GM12865 (cell line): ENCODE data around the gene ZBTB21.
A peak's percentile ranks its signal among the peaks of the same experiment; 100 is the strongest.

Source experiments
- DNase-seq: peaks from one replicate; pipeline ENCODE4 v3.0.0; 2010; ENCODE audit warnings: low read depth
- H3K4me3 ChIP-seq: 2 replicates; pipeline ENCODE4 v1.5.1; 2011; ENCODE audit warnings: mild to moderate bottlenecking, low read depth, low read length, control low read depth
- TF ChIP-seq, protein P1 (sequence below): IDR thresholded peaks from 2 replicates; pipeline ENCODE4 v1.5.1; 2011; ENCODE audit warnings: low read length, control low read depth, low read depth, inconsistent platforms; ENCODE audit not compliant: insufficient read depth; ENCODE audit errors: missing control alignments

Gene ZBTB21

DNA sequence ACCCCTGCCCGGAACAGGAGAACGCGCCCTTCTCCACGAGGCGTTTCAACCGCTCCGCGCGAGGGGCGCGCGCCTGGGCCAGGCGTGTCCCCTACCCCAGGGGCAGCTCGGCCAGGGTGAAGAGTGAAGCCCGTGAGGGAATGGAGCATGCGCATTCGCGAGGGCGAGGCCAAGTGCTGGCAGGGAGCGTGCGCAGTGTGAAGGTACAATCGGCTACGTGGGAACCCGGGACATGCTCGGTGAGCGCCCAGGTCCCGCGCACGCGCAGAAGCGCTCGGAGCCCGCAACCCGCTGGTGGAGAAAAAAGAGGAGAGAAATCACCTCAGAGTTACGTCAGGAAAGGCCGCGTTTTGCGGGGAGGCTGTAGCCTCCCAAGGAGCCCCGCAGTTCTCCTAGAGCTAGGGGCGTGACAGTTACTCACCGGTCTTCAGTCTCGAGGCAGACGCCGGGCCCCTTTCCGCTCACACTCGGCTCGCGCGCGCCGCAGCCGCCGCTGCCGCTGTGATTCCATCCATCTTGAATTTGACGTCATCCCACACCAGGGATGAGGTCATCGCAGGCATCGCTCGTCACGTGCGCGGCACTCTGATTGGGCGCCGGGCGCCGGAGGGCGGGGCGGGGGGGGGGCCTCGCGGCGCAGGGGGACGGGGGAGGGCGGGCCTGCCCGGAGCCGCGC lies at the start of gene ZBTB21:
TSS of gene ZBTB21 (minus strand) at position 530 of the 676 bp plus-strand sequence. CDS start 16,265 bp downstream, outside the sequence.
- H3K4me3 ChIP-seq, result peak within 1 kb of the TSS; percentile 86
- DNase-seq, result peak; percentile 98
- TF ChIP-seq, protein P1, sequence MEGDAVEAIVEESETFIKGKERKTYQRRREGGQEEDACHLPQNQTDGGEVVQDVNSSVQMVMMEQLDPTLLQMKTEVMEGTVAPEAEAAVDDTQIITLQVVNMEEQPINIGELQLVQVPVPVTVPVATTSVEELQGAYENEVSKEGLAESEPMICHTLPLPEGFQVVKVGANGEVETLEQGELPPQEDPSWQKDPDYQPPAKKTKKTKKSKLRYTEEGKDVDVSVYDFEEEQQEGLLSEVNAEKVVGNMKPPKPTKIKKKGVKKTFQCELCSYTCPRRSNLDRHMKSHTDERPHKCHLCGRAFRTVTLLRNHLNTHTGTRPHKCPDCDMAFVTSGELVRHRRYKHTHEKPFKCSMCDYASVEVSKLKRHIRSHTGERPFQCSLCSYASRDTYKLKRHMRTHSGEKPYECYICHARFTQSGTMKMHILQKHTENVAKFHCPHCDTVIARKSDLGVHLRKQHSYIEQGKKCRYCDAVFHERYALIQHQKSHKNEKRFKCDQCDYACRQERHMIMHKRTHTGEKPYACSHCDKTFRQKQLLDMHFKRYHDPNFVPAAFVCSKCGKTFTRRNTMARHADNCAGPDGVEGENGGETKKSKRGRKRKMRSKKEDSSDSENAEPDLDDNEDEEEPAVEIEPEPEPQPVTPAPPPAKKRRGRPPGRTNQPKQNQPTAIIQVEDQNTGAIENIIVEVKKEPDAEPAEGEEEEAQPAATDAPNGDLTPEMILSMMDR, result no peak

- no peak for DNase-seq
- H3K4me3 ChIP-seq, result no peak overlapping the region
These were observed 49.6 kb upstream of the ZBTB21 start for GRCh38 chr21:42059721-42060120.

DNA sequence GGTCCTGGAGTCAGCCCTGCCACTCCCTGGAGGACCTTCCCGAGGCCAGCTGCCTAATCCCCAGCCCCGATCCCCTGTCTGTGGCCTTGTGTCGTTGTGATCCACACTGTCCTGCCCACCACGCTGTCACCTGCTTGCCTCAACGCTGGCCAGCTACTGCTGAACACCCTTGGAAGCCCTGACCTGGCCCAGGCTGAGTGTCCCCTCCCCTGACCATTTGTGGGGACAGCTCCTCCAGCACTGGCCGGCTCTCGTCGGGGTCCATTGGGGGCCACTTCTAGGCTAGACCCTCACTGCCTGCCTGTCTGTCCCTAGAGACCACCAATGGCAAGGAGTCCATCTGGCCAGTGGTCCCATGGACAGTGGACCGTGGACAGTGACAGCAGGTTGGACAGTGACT lies 49.0 kb upstream of the ZBTB21 start:
- no peak for DNase-seq
- H3K4me3 ChIP-seq, result no peak overlapping the region
- TF ChIP-seq, protein P1, result no peak

More at GRCh38 chr21:42059721-42060120, 49.6 kb upstream of the ZBTB21 start:
- TF ChIP-seq, protein P1, result no peak

DNA sequence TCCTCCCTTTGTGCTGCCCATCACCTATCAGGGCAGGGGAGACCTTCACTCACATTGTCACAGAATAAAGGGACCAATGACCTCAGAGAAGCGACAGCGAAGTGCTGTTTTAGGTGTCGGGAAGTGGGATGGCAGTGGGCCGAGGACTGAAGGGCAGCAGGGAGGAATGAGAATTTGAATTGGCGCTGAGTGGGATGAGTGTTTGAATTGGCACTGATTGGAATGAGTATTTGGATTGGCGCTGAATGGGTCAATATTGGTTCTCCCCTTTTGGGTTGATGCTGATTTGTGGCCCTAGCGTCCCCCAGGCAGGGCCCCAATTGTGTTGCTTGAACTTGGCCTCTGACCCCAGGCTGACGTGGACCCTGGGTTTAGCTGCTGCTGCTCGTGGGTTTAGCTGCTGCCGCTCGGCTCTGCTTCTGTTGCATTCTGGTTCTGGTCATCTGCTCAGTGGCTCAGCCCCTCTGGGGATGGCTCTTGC lies 48.5 kb upstream of the ZBTB21 start:
- H3K4me3 ChIP-seq, result no peak overlapping the region
- TF ChIP-seq, protein P1, result no peak
- no peak for DNase-seq

GRCh38 chr21:42057851-42058437 lies 47.8 kb upstream of the ZBTB21 start:
- H3K4me3 ChIP-seq, result no peak overlapping the region
- TF ChIP-seq, protein P1, result no peak
- DNase-seq, result no peak

DNA sequence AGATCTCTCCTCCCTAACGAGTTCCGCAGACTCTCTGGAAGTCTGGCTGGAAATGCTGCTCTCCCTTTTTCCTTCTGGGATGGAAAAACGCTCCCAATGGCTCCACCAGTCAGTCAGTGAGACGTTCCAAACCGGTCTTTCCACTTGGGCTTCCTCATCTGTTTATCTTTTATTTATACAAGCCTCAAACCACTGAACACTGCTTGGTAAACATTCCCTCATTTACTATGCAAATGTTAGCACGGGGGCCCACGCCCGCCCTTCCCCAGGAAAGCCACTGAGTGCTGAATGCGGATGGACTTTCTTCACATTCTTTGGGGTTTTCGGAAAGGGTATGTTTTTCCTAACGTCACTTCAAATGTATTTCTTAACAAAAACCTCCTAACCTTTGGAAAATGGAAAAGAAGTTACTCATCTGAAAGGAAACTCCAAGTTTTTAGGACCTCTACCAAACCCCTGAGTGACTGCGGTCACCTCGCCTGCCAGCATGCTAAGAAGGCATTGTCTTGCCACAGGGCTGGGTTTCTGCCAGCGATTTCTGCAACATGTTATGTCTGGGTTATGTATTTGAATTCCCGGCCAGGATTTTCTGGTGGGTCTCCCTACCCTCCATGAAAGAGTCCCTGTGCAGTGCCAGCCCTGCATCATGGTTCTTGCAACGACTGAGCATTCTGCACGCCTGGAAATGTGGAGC lies 47.0 kb upstream of the ZBTB21 start:
- no peak for DNase-seq
- H3K4me3 ChIP-seq, result no peak overlapping the region
- TF ChIP-seq, protein P1, result no peak
